ENCODE results near the gene DENND4C. TPM values are rescaled to one million over a fixed set of nuclear protein-coding genes. Genes with fewer than 3 reads are reported as not detected.
"Not testable (repeated sequence)": the region's sequence is repeated elsewhere in the genome, so short reads cannot be mapped to it uniquely, and the experiment has no call there.

Gene DENND4C
- total and polyA plus RNA-seq, 3 donors from 2014 or later, result 28.8 to 136 (median 126) TPM

DNA sequence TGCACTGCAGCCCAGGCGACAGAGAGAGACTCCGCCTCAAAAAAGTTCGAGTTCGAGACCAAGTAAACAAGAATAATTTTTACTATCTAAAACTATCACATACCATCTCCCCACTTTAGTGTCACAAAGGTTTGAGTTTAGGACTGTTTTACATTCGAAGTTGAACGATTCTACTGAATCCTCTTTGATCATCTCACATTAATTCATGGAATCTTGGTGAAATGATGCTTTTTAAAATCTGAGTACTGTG, 150.3 kb downstream of the DENND4C start:
- WGBS, 2 donors, result 25 to 42% methylated on average over 6 of the region's 6 CpGs
- no peak for DNase-seq

DNA sequence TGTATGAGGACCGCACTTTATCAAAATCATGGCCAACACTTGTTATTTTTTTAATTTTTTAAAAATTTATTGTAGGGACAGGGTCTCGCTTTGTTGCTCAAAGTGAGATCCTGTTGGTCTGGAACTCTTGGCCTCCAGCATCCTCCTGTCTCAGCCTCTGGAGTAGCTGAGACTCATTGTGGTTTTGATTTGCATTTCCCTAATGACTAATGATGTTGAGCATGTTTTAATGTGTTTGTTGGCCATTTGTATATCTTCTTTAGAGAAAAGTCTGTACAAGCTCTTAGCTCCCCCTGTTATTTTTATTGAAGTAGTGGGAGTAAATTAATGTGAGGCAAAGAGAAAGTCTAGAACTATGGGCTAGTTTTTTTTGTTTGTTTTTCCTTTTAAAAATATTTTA, 151.2 kb downstream of the DENND4C start:
- Histone ChIP-seq H3K36me3 (ENCODE audit: low read depth, missing control alignments) (no peaks in the 10 kb centered on the region), H3K4me1 (peaks cover 15% of the 10 kb centered on the region), H3K9me3 (no peaks in the 10 kb centered on the region), H3K4me3 (no peak overlapping the region), H3K27me3 (no peaks in the 10 kb centered on the region), H3K27ac (no peak overlapping the region)
- 75 to 89% methylated on average over 2 of the region's 2 CpGs for WGBS, 2 donors
- TF ChIP-seq, protein P1, sequence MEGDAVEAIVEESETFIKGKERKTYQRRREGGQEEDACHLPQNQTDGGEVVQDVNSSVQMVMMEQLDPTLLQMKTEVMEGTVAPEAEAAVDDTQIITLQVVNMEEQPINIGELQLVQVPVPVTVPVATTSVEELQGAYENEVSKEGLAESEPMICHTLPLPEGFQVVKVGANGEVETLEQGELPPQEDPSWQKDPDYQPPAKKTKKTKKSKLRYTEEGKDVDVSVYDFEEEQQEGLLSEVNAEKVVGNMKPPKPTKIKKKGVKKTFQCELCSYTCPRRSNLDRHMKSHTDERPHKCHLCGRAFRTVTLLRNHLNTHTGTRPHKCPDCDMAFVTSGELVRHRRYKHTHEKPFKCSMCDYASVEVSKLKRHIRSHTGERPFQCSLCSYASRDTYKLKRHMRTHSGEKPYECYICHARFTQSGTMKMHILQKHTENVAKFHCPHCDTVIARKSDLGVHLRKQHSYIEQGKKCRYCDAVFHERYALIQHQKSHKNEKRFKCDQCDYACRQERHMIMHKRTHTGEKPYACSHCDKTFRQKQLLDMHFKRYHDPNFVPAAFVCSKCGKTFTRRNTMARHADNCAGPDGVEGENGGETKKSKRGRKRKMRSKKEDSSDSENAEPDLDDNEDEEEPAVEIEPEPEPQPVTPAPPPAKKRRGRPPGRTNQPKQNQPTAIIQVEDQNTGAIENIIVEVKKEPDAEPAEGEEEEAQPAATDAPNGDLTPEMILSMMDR (IDR thresholded peaks at IDR 0.05), result no peak
- TF ChIP-seq POLR2A (IDR thresholded peaks at IDR 0.05), result no peak
- DNase-seq, result no peak
- intact Hi-C loops (cut with DNase I; ENCODE audit: low total_unique reads), result no loop called here

More for the DNA sequence above, 150.3 kb downstream of the DENND4C start:
- H3K36me3 ChIP-seq (ENCODE audit: low read depth, missing control alignments), result no peaks in the 10 kb centered on the region
- intact Hi-C loops (cut with DNase I; ENCODE audit: low total_unique reads), result no loop called here
- peak overlapping the region; percentile 87 to 93 for H3K27ac ChIP-seq
- TF ChIP-seq, protein P1 (IDR thresholded peaks at IDR 0.05), result no peak
- no peak for TF ChIP-seq POLR2A (IDR thresholded peaks at IDR 0.05)
- H3K4me1 ChIP-seq, result peaks cover 15% of the 10 kb centered on the region
- peak overlapping the region; percentile 70 to 83 for H3K4me3 ChIP-seq
- H3K27me3 ChIP-seq, result no peaks in the 10 kb centered on the region
- H3K9me3 ChIP-seq, result no peaks in the 10 kb centered on the region

DNA sequence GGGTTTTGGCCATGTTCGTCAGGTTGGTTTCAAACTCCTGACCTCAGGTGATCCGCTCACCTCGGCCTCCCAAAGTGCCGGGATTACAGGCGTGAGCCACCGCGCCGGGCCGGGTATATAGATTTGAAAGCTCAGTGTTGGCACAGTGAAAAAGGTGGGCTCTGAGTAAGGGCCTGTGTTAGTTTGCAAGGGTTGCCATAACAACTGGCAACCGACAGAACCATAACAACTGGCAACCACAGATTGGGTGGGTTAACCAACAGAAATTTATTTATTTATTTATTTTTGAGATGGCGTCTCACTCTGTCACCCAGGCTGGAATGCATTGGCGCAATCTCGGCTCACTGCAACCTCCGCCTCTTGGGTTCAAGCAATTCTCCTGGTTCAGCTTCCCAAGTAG, 154.7 kb downstream of the DENND4C start:
- DNase-seq; intact Hi-C loops (cut with DNase I; ENCODE audit: low total_unique reads): not testable (repeated sequence)
- 95 to 96% methylated on average over 14 of the region's 14 CpGs for WGBS, 2 donors

DNA sequence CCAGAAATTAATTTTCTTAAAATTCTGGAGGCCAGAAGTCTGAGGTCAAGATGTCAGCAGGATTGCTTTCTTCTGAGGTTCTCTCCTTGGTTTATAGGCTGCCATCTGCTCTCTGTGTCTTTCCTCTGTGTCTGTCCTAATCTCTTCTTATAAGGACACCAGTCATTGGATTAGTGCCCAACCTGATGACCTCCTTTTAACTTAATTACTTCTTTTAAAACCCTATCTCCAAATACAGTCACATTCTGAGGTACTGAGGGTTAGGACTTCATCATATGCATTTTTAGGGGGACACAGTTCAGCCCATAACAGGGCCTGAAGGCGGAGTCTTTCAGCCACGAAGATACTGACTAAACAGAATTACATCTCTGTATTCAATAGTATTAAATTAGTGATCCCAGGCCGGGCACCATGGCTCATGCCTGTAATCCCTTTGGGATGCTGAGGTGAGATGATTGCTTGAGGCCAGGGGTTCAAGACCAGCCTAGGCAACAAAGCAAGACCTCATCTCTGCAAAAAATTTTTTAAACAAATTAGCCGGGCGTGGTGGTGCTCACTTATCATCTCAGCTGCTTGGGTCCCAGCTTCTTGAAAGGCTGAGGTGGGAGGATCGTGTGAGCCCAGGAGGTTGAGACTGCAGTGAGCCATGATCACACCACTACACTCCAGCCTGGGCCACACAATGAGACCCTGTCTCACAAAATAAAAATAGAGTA, 155.5 kb downstream of the DENND4C start:
- H3K4me1 ChIP-seq, result peaks cover 6% of the 10 kb centered on the region
- DNase-seq, result no peak
- H3K27ac ChIP-seq, result no peak overlapping the region
- intact Hi-C loops (cut with DNase I; ENCODE audit: low total_unique reads), result no loop called here
- WGBS, 2 donors, result 89 to 91% methylated on average over 6 of the region's 6 CpGs
- TF ChIP-seq POLR2A (IDR thresholded peaks at IDR 0.05), result no peak
- TF ChIP-seq, protein P1 (IDR thresholded peaks at IDR 0.05), result no peak
- no peak overlapping the region for H3K4me3 ChIP-seq
- H3K9me3 ChIP-seq, result no peaks in the 10 kb centered on the region
- H3K36me3 ChIP-seq (ENCODE audit: low read depth, missing control alignments), result no peaks in the 10 kb centered on the region
- H3K27me3 ChIP-seq, result no peaks in the 10 kb centered on the region

More for the DNA sequence above, 154.7 kb downstream of the DENND4C start:
- not testable (repeated sequence) for H3K9me3 ChIP-seq; H3K27ac ChIP-seq; H3K36me3 ChIP-seq (ENCODE audit: low read depth, missing control alignments); H3K4me1 ChIP-seq; H3K27me3 ChIP-seq; H3K4me3 ChIP-seq

DNA sequence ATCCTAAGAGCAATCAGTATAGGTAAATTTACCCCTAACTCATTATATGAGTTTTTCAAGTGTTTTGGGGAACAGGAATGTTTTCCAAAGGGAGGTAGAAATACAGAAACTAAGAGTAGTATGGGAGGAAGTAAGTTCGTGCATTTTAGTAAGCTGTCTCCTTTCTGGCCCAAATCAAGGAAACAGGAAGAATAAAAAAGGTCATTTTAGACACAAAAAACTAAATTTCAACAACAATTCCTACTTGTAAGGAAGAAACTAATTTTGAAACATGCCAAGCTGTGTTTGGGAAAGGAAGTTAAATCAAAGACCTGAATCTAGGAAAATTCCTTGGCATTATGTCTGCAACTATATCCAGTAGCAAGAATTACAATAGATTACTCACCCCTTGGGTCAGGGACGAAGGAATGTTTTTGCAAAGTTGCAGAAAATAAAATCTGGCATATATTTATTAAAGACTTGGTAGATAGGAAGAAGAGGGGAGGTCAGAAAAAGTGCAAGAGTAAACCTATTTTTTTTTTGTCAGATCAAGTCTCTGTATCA, 156.1 kb downstream of the DENND4C start:
- Histone ChIP-seq H3K4me1 (no peaks in the 10 kb centered on the region), H3K4me3 (no peak overlapping the region), H3K27ac (no peak overlapping the region), H3K36me3 (ENCODE audit: low read depth, missing control alignments) (no peaks in the 10 kb centered on the region), H3K9me3 (no peaks in the 10 kb centered on the region), H3K27me3 (no peaks in the 10 kb centered on the region)
- DNase-seq, result no peak
- WGBS, 2 donors, result 63 to 75% methylated on average over 2 of the region's 2 CpGs
- intact Hi-C loops (cut with DNase I; ENCODE audit: low total_unique reads), result no loop called here
- TF ChIP-seq, protein P1 (IDR thresholded peaks at IDR 0.05), result no peak
- TF ChIP-seq POLR2A (IDR thresholded peaks at IDR 0.05), result no peak

All from testis (tissue), 3 donors.